ENCODE data around the gene ELN. TPM values are rescaled to one million over a fixed set of nuclear protein-coding genes. Genes with fewer than 3 reads are reported as not detected.

Gene ELN
- polyA plus RNA-seq, 1 experiment: 2.1 TPM

DNA sequence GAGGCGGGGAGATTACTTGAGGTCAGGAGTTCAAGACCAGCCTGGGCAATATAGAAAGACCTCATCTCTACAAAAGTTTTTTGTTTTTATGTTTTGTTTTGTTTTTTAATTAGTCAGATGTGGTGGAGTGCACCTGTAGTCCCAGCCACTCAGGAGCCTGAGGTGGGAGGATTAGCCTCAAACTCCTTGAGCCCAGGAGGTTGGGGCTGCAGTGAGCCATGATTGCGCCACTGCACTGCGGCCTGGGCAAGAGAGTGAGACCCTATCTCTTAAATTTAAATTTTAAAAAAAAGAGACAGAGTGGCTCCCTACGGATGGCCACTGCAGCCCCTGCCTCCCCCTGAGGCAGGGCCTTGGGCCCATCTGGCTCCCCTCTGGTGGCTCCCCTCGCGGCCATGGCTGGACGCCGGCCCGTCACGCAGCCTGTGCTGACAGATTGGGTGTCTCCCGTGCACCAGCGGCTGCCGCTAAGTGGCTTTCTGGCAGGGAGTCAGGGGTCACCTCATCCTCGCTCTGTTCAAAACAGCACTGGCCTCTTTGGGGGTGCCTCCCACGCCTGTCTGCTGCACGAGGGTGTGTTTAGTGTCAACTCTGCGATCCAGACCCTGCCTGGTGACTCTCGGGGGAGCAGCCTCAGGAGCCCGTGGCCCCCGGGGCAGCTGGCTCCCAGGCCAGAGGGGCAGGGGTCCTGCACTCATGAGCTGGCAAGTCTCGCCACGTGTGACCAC is 44.4 kb upstream of the ELN start:
- no peak for DNase-seq (ENCODE audit: low read depth, low spot score)
- Histone ChIP-seq H3K9me3 (ENCODE audit: control insufficient read depth, insufficient read depth, low read length) (no peaks in the 10 kb centered on the region; the same call in 1 of the 2 replicates), H3K27ac (ENCODE audit: low read depth, low read length) (no peak overlapping the region), H3K27me3 (ENCODE audit: control insufficient read depth, insufficient read depth, low read length) (peaks cover 4% of the 10 kb centered on the region), H3K4me3 (ENCODE audit: low read depth, low read length) (no peak overlapping the region)
- TF ChIP-seq, protein P1, sequence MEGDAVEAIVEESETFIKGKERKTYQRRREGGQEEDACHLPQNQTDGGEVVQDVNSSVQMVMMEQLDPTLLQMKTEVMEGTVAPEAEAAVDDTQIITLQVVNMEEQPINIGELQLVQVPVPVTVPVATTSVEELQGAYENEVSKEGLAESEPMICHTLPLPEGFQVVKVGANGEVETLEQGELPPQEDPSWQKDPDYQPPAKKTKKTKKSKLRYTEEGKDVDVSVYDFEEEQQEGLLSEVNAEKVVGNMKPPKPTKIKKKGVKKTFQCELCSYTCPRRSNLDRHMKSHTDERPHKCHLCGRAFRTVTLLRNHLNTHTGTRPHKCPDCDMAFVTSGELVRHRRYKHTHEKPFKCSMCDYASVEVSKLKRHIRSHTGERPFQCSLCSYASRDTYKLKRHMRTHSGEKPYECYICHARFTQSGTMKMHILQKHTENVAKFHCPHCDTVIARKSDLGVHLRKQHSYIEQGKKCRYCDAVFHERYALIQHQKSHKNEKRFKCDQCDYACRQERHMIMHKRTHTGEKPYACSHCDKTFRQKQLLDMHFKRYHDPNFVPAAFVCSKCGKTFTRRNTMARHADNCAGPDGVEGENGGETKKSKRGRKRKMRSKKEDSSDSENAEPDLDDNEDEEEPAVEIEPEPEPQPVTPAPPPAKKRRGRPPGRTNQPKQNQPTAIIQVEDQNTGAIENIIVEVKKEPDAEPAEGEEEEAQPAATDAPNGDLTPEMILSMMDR (IDR thresholded peaks at IDR 0.05; ENCODE audit: low read depth, low read length): no peak
- CTCF ChIA-PET: interaction anchor here (1.1 kb wide), 1 partner anchor 43 kb away, joined by 4 read pairs; no protein-coding TSS in a partner anchor
- POLR2A ChIA-PET: no interaction called here

- TF ChIP-seq, protein P1 (IDR thresholded peaks at IDR 0.05; ENCODE audit: low read depth, low read length): no peak
- ChIA-PET POLR2A (no interaction called here), CTCF (no interaction called here)
- Histone ChIP-seq H3K4me3 (ENCODE audit: low read depth, low read length) (no peak overlapping the region), H3K9me3 (ENCODE audit: control insufficient read depth, insufficient read depth, low read length) (no peaks in the 10 kb centered on the region; the same call in 1 of the 2 replicates), H3K27me3 (ENCODE audit: control insufficient read depth, insufficient read depth, low read length) (peaks cover 4% of the 10 kb centered on the region), H3K27ac (ENCODE audit: low read depth, low read length) (no peak overlapping the region)
- DNase-seq (ENCODE audit: low read depth, low spot score): no peak
These were observed 43.3 kb upstream of the ELN start for GRCh38 chr7:73984481-73985205.

DNA sequence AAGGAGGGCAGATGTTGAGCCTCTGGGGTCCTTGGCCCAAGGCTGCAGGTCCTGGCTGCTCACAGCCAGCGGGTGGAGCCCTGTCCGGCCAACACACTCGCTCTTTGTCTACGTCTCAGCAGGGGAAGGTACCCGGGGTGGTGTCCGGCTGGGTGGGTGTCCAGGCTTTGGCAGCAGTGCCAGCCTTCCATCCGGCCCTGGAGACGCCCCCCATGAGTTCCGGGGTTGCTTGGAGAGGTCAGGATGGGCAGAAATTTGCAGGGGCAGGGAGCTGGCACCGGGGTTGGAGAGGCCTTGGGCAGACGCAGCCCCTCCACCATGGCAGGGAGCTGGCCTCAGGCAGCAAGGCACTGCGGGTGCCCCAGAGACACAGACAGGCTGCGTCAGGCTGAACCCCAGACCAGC is 42.2 kb upstream of the ELN start:
- CTCF ChIA-PET: no interaction called here
- Histone ChIP-seq H3K27ac (ENCODE audit: low read depth, low read length) (no peak overlapping the region), H3K4me3 (ENCODE audit: low read depth, low read length) (no peak overlapping the region), H3K27me3 (ENCODE audit: control insufficient read depth, insufficient read depth, low read length) (peaks cover 4% of the 10 kb centered on the region), H3K9me3 (ENCODE audit: control insufficient read depth, insufficient read depth, low read length) (no peaks in the 10 kb centered on the region; the same call in 1 of the 2 replicates)
- TF ChIP-seq, protein P1 (IDR thresholded peaks at IDR 0.05; ENCODE audit: low read depth, low read length): no peak
- POLR2A ChIA-PET: interaction anchor here (0.6 kb wide), 1 partner anchor 30 kb away, joined by 8 read pairs; no protein-coding TSS in a partner anchor
- no peak for DNase-seq (ENCODE audit: low read depth, low spot score)

- DNase-seq (ENCODE audit: low read depth, low spot score): no peak
- POLR2A ChIA-PET: interaction anchor here (0.6 kb wide), 1 partner anchor 30 kb away, joined by 8 read pairs; no protein-coding TSS in a partner anchor
These were observed 41.8 kb upstream of the ELN start for GRCh38 chr7:73986158-73986631.

More at GRCh38 chr7:73986158-73986631, 41.8 kb upstream of the ELN start:
- Histone ChIP-seq H3K9me3 (ENCODE audit: control insufficient read depth, insufficient read depth, low read length) (no peaks in the 10 kb centered on the region; the same call in 1 of the 2 replicates), H3K4me3 (ENCODE audit: low read depth, low read length) (no peak overlapping the region), H3K27me3 (ENCODE audit: control insufficient read depth, insufficient read depth, low read length) (peaks cover 4% of the 10 kb centered on the region), H3K27ac (ENCODE audit: low read depth, low read length) (no peak overlapping the region)
- TF ChIP-seq, protein P1 (IDR thresholded peaks at IDR 0.05; ENCODE audit: low read depth, low read length): no peak
- CTCF ChIA-PET: no interaction called here
